Endothelial cell of umbilical vein (primary cell): ENCODE results near the gene FOXRED2.

ENCODE experiments used
- CTCF ChIP-seq, 2 donors: IDR thresholded peaks; 1 replicate in 1 of 2; 2 replicates in 1 of 2; pipeline ENCODE4 v1.5.1; 2011; ENCODE audit warnings: low read length in 2 of 2, mild to moderate bottlenecking in 2 of 2, moderate library complexity in 2 of 2, control low read depth in 1 of 2, inconsistent platforms in 1 of 2, low read depth in 1 of 2; ENCODE audit not compliant: insufficient read depth in 1 of 2; ENCODE audit errors: extremely low read depth in 1 of 2
- EZH2 ChIP-seq: IDR thresholded peaks from 2 replicates; pipeline ENCODE4 v1.6.1; 2012; ENCODE audit warnings: borderline replicate concordance, low read depth, mild to moderate bottlenecking, moderate library complexity, low read length, inconsistent platforms; ENCODE audit not compliant: severe bottlenecking
- FOS ChIP-seq: IDR thresholded peaks from 2 replicates; pipeline ENCODE4 v1.6.1; 2011; ENCODE audit warnings: mild to moderate bottlenecking, low read length, moderate library complexity, borderline replicate concordance; ENCODE audit not compliant: insufficient read depth
- MAX ChIP-seq: IDR thresholded peaks from 2 replicates; pipeline ENCODE4 v1.6.1; 2011; ENCODE audit not compliant: insufficient read depth, insufficient read length

- TF ChIP-seq EZH2: no peak
- no peak for TF ChIP-seq FOS
- TF ChIP-seq CTCF (IDR thresholded peaks at IDR 0.05; ENCODE audit: extremely low read depth in 1 of 2, insufficient read depth in 1 of 2, low read depth in 1 of 2, low read length in 2 of 2): no peak
- no peak for TF ChIP-seq MAX
These were observed 41.8 kb upstream of the FOXRED2 start for GRCh38 chr22:36548606-36549005.
